ENCODE measurements around the gene USP7.
"Not testable (repeated sequence)": the region's sequence is repeated elsewhere in the genome, so short reads cannot be mapped to it uniquely, and the experiment has no call there.

Gene USP7

GRCh38 chr16:8845699-8846298 is 117.9 kb downstream of the USP7 start:
- peaks cover 50% of the 10 kb centered on the region for H3K36me3 ChIP-seq (ENCODE audit: control insufficient read depth, low read length)
- no peaks in the 10 kb centered on the region for H3K27me3 ChIP-seq (ENCODE audit: control insufficient read depth, low read length)
- H3K4me2 ChIP-seq (ENCODE audit: low read length) = no peak overlapping the region
- H3K9me2 ChIP-seq (replicated peaks; ENCODE audit: control insufficient read depth, low read length) = no peaks in the 10 kb centered on the region
- no peaks in the 10 kb centered on the region for H3K9me3 ChIP-seq (ENCODE audit: control insufficient read depth, insufficient read depth, low read length)
- no peaks in the 10 kb centered on the region for H3K4me1 ChIP-seq (ENCODE audit: control insufficient read depth, low read length)
- no peaks in the 10 kb centered on the region for H4K20me1 ChIP-seq (ENCODE audit: control insufficient read depth, insufficient read depth, low read depth, low read length)
- H3K4me3 ChIP-seq (ENCODE audit: low read length) = no peak overlapping the region
- no peak for TF ChIP-seq EZH2phosphoT487 (IDR thresholded peaks at IDR 0.05; ENCODE audit: borderline replicate concordance, low read length)
- TF ChIP-seq, protein P1, sequence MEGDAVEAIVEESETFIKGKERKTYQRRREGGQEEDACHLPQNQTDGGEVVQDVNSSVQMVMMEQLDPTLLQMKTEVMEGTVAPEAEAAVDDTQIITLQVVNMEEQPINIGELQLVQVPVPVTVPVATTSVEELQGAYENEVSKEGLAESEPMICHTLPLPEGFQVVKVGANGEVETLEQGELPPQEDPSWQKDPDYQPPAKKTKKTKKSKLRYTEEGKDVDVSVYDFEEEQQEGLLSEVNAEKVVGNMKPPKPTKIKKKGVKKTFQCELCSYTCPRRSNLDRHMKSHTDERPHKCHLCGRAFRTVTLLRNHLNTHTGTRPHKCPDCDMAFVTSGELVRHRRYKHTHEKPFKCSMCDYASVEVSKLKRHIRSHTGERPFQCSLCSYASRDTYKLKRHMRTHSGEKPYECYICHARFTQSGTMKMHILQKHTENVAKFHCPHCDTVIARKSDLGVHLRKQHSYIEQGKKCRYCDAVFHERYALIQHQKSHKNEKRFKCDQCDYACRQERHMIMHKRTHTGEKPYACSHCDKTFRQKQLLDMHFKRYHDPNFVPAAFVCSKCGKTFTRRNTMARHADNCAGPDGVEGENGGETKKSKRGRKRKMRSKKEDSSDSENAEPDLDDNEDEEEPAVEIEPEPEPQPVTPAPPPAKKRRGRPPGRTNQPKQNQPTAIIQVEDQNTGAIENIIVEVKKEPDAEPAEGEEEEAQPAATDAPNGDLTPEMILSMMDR (IDR thresholded peaks at IDR 0.05; ENCODE audit: low read depth, low read length, poor library complexity, severe bottlenecking) = no peak
- peaks cover 21% of the 10 kb centered on the region for H3K79me2 ChIP-seq (ENCODE audit: control insufficient read depth, low read length)
- H3K27ac ChIP-seq (ENCODE audit: low read depth, low read length) = no peak overlapping the region
- H3F3A ChIP-seq (ENCODE audit: control insufficient read depth, insufficient read depth) = no peaks in the 10 kb centered on the region; the same call in 1 of the 2 replicates

GRCh38 chr16:8843296-8843695 is 120.4 kb downstream of the USP7 start:
- not testable (repeated sequence) for H3K27ac ChIP-seq (ENCODE audit: low read depth, low read length); H3F3A ChIP-seq (ENCODE audit: control insufficient read depth, insufficient read depth); H3K9me3 ChIP-seq (ENCODE audit: control insufficient read depth, insufficient read depth, low read length); H4K20me1 ChIP-seq (ENCODE audit: control insufficient read depth, insufficient read depth, low read depth, low read length); H3K4me2 ChIP-seq (ENCODE audit: low read length); H3K4me1 ChIP-seq (ENCODE audit: control insufficient read depth, low read length); H3K4me3 ChIP-seq (ENCODE audit: low read length); H3K9me2 ChIP-seq (replicated peaks; ENCODE audit: control insufficient read depth, low read length); H3K27me3 ChIP-seq (ENCODE audit: control insufficient read depth, low read length)
- Histone ChIP-seq H3K79me2 (ENCODE audit: control insufficient read depth, low read length) (peaks cover 31% of the 10 kb centered on the region), H3K36me3 (ENCODE audit: control insufficient read depth, low read length) (peaks cover 25% of the 10 kb centered on the region)
